ENCODE data around the gene RPL35.

The RPL35 gene

DNA sequence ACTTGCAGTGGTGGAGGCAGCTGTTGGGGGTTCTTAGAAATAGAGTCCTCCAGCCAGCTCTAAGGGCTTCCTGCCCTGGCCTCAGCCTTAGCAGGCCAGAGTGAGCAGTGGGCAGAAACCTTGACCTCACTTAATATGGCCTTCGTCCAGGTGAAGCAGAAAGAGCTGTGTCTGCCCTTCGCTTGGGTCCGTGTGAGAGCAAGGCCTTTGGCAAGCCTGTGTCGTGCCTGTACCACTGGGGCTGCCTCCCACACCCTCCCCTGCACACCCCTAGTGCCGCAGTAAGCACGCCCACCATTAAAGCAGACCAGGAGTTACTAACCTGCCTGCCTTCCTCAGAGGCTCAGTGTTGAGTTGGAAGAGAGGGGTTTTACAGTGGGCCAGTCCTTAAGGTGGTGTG lies 13.7 kb upstream of the RPL35 start:
- DNase-seq = no peak

DNA sequence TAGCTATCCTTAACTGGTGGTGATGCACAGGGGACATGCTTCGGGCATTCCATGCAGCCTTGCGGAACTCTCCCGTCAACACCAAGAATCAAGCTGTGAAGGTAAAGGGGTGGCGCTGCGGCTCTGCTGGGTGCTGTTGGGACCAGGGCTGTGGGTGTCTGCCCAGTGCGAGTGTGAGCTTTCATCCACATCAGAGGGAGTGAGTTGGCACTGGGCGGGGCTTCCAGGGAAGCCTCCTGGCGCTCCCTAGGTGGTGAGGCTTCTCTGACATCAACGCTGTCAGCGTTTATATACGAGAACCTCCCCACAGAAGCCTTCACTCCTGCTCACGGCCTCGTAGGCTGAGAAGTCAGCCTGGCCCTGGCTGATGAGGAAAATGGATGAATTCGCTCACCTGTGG lies 11.9 kb upstream of the RPL35 start:
- DNase-seq = peak; percentile 42 to 61

GRCh38 chr9:124871156-124871561 lies 9.4 kb upstream of the RPL35 start:
- DNase-seq = no peak

- peak in 1 of 2 donors; percentile 22 for DNase-seq
Observed at GRCh38 chr9:124870723-124871122, 9.0 kb upstream of the RPL35 start.

- peak; percentile 80 to 85 for DNase-seq
Observed at GRCh38 chr9:124869986-124870560, 8.3 kb upstream of the RPL35 start.

- DNase-seq = peak; percentile 22 to 38
Observed at GRCh38 chr9:124869466-124869985, 7.8 kb upstream of the RPL35 start.

DNA sequence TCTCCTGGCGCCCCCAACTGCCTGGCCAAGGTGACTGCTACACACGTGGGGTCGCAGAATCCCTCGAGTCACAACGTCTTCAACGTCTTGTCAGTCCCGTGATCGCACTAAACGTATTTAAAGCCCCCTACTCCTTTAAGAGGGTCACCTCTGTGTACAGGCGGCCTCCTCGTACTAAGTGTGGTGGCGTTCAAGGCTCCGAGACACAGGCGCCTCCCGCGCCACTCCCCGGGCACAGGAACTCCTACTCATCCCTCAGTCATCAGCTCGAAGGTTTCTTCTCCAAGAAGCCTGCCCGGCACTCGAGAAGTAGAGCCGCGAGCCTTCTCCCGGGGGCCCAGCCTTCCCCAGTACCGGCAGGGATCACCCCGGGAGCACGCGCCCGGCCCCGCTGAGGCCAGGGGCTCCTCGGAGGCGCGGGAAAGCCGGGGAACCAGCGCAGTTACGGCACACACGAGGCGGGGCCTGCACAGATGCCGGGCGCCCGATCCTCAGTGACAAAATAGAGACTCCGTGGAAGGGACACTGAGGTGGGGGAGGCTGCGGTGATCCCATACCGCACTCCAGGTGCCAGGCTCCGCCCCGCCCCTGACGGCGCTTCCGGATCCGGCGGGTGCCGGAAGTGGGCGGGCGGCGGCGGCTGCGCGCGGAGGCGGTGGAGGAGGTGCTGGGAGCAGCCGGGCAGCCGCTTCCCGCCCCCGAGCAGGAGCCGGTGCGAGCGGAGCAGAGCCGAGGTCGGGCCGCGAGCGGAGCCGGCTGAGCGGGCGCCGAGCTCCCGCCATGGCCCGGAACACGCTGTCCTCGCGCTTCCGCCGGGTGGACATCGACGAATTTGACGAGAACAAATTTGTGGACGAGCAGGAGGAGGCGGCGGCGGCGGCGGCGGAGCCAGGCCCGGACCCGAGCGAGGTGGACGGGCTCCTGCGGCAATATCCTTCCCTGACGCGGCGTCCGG lies 7.0 kb upstream of the RPL35 start:
- peak; percentile 91 to 92 for DNase-seq

- DNase-seq = no peak
Observed at GRCh38 chr9:124863371-124863871, 1.7 kb upstream of the RPL35 start.

GRCh38 chr9:124860582-124861341 lies 995 bp downstream of the RPL35 start:
- no peak for DNase-seq

GRCh38 chr9:124859803-124860581 lies 1.8 kb downstream of the RPL35 start:
- no peak for DNase-seq

GRCh38 chr9:124858330-124859046 lies 3.3 kb downstream of the RPL35 start:
- DNase-seq = no peak

DNA sequence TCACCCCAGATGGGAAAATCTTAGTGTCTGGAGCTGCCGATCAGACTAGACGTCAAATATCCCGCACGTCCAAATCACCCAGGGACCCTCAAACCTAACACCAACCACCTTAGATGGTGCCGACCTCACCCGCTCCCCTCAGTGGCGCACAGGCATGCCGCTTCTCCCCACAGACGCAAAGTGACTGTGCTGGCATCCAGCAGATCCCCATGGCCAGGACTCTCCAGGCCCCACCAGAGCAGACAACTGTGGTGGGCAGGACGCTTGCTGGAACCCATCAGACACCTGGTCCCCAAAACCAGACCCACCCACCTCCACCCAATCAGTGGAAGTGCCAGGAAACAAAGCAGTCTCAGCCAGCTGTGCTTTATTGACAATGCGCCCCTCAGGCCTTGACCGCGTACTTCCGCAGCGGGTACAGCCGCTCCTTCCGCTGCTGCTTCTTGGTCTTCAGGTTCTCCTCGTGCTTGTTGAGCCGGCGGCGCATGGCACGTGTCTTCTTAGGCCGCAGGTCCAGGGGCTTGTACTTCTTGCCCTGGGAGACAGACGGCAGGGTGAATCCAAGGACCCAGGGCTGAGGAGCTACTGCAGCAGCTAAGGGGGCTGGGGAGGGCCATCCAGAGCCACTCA lies 4.1 kb downstream of the RPL35 start:
- no peak for DNase-seq

- DNase-seq = no peak
Observed at GRCh38 chr9:124855944-124856765, 5.6 kb downstream of the RPL35 start.

- DNase-seq = no peak
Observed at GRCh38 chr9:124855566-124855943, 6.2 kb downstream of the RPL35 start.

GRCh38 chr9:124854822-124855221 lies 6.9 kb downstream of the RPL35 start:
- DNase-seq = no peak

DNA sequence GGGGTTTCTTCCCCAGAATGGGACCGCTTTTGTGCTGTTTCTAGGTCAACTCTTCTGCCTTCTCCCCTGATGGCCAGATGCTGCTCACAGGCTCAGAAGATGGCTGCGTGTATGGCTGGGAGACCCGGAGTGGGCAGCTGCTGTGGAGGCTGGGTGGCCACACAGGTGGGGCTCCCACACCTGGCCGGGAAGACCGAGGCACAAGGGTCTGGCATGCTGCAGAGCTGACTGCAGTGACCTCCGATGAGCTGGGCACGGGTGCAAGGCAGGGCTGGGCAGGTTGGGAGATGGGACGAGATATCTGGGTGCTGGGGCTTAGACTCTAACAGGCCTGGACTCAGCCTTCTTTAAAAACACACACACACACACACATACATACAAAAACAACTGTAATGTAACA lies 7.6 kb downstream of the RPL35 start:
- no peak for DNase-seq

GRCh38 chr9:124853605-124854143 lies 8.1 kb downstream of the RPL35 start:
- DNase-seq = no peak

GRCh38 chr9:124852829-124853531 lies 8.8 kb downstream of the RPL35 start, which contains the start of gene WDR38:
Gene WDR38 (plus strand): TSS chr9:124853460. CDS start chr9:124853532, 72 bp downstream.
- peak; percentile 91 to 92 for DNase-seq

All from CD4-positive, alpha-beta T cell treated with Interleukin-1 beta for 1 hour (primary cell).